ENCODE measurements around the gene DOCK1.

The DOCK1 gene

DNA sequence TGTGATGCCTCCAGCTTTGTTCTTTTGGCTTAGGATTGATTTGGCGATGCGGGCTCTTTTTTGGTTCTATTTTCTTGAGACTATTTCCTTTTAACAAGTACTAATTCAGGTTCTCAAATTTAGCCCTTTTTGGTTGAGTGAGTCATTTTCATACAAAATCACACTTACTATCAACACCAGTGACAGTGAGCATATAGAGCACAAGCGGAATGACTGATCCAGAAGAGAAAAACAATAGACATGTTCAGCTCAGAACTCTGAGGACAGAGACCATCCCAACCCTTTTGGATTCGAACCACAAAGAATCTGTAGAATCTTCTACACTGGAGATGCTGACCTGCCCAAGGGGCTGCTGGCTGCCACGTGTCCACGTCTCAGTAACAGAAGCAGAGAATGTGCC is 347.6 kb downstream of the DOCK1 start:
- DNase-seq (ENCODE audit: low read depth in 2 of 2), result no peak
- H3K4me3 ChIP-seq (replicated peaks in 1 of 2; ENCODE audit: low read depth in 2 of 2, low read length in 2 of 2), result no peak overlapping the region
- TF ChIP-seq CTCF (IDR thresholded peaks at IDR 0.05; ENCODE audit: low read depth, low read length), result no peak

GRCh38 chr10:127254276-127254675 is 349.0 kb downstream of the DOCK1 start:
- H3K4me3 ChIP-seq (replicated peaks in 1 of 2; ENCODE audit: low read depth in 2 of 2, low read length in 2 of 2), result no peak overlapping the region
- TF ChIP-seq CTCF (IDR thresholded peaks at IDR 0.05; ENCODE audit: low read depth, low read length), result no peak
- DNase-seq (ENCODE audit: low read depth in 2 of 2), result peak; percentile 39 to 58

- TF ChIP-seq CTCF (IDR thresholded peaks at IDR 0.05; ENCODE audit: low read depth, low read length), result no peak
- DNase-seq (ENCODE audit: low read depth in 2 of 2), result no peak
- no peak overlapping the region for H3K4me3 ChIP-seq (replicated peaks in 1 of 2; ENCODE audit: low read depth in 2 of 2, low read length in 2 of 2)
These were observed 352.2 kb downstream of the DOCK1 start for GRCh38 chr10:127257395-127257794.

DNA sequence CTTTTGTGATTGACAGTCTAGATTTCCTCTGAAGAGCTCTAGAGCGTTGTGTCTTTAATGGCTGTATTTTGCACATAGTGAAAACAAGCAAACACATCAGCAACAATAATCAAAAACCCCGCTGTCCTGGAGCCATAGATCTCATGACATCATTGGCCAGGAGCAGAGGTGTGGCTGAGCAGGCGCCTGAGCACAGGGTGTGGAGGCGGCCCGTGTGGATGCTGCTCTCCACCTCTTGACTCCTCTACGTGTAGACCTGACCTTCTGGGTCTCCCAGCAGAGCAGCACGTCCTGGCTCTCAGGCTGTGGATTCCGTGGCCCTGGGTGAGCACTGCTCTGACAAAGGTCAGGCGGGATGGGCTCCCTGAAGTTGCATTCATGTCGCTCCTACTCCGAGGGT is 354.1 kb downstream of the DOCK1 start:
- H3K4me3 ChIP-seq (replicated peaks in 1 of 2; ENCODE audit: low read depth in 2 of 2, low read length in 2 of 2), result no peak overlapping the region
- TF ChIP-seq CTCF (IDR thresholded peaks at IDR 0.05; ENCODE audit: low read depth, low read length), result no peak
- DNase-seq (ENCODE audit: low read depth in 2 of 2), result no peak

DNA sequence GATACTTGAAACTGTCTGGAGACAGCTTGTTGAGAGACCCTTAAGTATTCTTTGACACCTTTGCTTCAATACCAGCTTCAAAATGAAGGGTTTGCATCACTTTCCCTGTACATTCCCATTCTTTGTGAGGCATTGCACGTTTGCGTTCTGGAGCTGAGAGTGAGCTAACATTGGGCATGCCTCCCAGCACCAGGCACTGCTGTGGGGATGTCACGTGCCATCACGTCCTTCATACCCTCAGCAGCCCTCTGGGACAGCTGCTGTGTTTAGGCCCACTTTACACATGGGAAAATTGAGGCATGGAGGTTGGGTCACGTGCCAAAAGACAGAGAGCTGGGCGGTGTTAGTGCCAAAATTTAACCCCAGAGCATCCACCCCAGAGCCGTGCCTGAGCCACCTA is 357.4 kb downstream of the DOCK1 start:
- no peak for TF ChIP-seq CTCF (IDR thresholded peaks at IDR 0.05; ENCODE audit: low read depth, low read length)
- H3K4me3 ChIP-seq (replicated peaks in 1 of 2; ENCODE audit: low read depth in 2 of 2, low read length in 2 of 2), result no peak overlapping the region
- DNase-seq (ENCODE audit: low read depth in 2 of 2), result no peak

GRCh38 chr10:127265288-127265687 is 360.1 kb downstream of the DOCK1 start:
- no peak overlapping the region for H3K4me3 ChIP-seq (replicated peaks in 1 of 2; ENCODE audit: low read depth in 2 of 2, low read length in 2 of 2)
- DNase-seq (ENCODE audit: low read depth in 2 of 2), result no peak
- TF ChIP-seq CTCF (IDR thresholded peaks at IDR 0.05; ENCODE audit: low read depth, low read length), result no peak

DNA sequence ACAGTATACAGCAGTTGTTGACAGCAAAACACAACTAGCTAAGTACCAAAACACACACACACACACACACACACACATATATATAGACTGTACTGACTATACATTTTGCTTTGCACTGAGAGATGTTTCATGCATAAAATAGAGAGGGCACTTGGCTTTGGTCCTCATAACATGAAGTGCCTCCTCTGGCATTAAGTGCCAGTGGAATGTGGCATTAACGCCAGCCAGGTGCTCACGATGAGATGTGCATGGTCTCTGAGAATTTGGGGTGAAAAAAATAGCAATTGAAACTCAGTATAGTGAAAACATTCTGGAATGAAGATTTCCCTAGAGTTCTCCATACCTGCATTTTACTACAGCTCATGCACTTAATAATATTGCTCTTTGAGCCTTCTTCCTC is 361.2 kb downstream of the DOCK1 start:
- no peak for DNase-seq (ENCODE audit: low read depth in 2 of 2)
- TF ChIP-seq CTCF (IDR thresholded peaks at IDR 0.05; ENCODE audit: low read depth, low read length), result no peak
- H3K4me3 ChIP-seq (replicated peaks in 1 of 2; ENCODE audit: low read depth in 2 of 2, low read length in 2 of 2), result no peak overlapping the region
